Mesendoderm (in vitro differentiated cells): Measurements from ENCODE around the gene LCN6.

Experiments used
- DNase-seq: peaks from one replicate; pipeline ENCODE4 v3.0.0; 2013
- H2AK5ac ChIP-seq: 2 replicates; pipeline ENCODE4 v1.6.1; 2013; ENCODE audit warnings: low read length, inconsistent platforms
- H2BK120ac ChIP-seq: 2 replicates; pipeline ENCODE4 v1.6.1; 2013; ENCODE audit warnings: low read depth, mild to moderate bottlenecking, low read length, moderate library complexity, mixed read lengths
- H2BK15ac ChIP-seq: replicated peaks from 2 replicates; pipeline ENCODE4 v1.6.1; 2013; ENCODE audit warnings: low read depth, mild to moderate bottlenecking, moderate library complexity
- H2BK5ac ChIP-seq: 2 replicates; pipeline ENCODE4 v1.6.1; 2013; ENCODE audit warnings: low read length, inconsistent platforms
- H3K18ac ChIP-seq: 2 replicates; pipeline ENCODE4 v1.6.1; 2013; ENCODE audit warnings: mild to moderate bottlenecking, low read length, mixed read lengths
- H3K23ac ChIP-seq: one replicate; pipeline ENCODE4 v1.6.1; 2013; ENCODE audit warnings: low read length
- H3K27ac ChIP-seq: 2 replicates; pipeline ENCODE4 v1.5.1; 2013; ENCODE audit warnings: low read depth, mild to moderate bottlenecking, inconsistent platforms, low read length, moderate library complexity
- H3K27me3 ChIP-seq: 2 replicates; pipeline ENCODE4 v1.6.1; 2013; ENCODE audit warnings: low read length, control low read depth, mild to moderate bottlenecking, inconsistent platforms; ENCODE audit not compliant: insufficient read depth, poor library complexity
- H3K36me3 ChIP-seq: 2 replicates; pipeline ENCODE4 v1.6.1; 2013; ENCODE audit warnings: low read length, inconsistent platforms; ENCODE audit not compliant: control insufficient read depth, insufficient read depth
- H3K4ac ChIP-seq: one replicate; pipeline ENCODE4 v1.6.1; 2013; ENCODE audit warnings: low read depth, mild to moderate bottlenecking, low read length, moderate library complexity
- H3K4me1 ChIP-seq: 2 replicates; pipeline ENCODE4 v1.6.1; 2013; ENCODE audit warnings: low read depth, low read length, inconsistent platforms; ENCODE audit not compliant: control insufficient read depth
- H3K4me2 ChIP-seq: 2 replicates; pipeline ENCODE4 v1.6.1; 2013; ENCODE audit warnings: low read length
- H3K4me3 ChIP-seq: 2 replicates; pipeline ENCODE4 v1.5.1; 2013; ENCODE audit warnings: mild to moderate bottlenecking, low read length
- H3K56ac ChIP-seq: one replicate; pipeline ENCODE4 v1.6.1; 2013; ENCODE audit warnings: low read length
- H3K79me1 ChIP-seq: 2 replicates; pipeline ENCODE4 v1.6.1; 2013; ENCODE audit warnings: low read length, inconsistent platforms
- H3K79me2 ChIP-seq: 2 replicates; pipeline ENCODE4 v1.6.1; 2013; ENCODE audit warnings: mild to moderate bottlenecking, low read length; ENCODE audit not compliant: control insufficient read depth, insufficient read depth
- H3K9ac ChIP-seq: 2 replicates; pipeline ENCODE4 v1.6.1; 2013; ENCODE audit warnings: low read length, inconsistent platforms
- H4K5ac ChIP-seq: one replicate; pipeline ENCODE4 v1.6.1; 2013; ENCODE audit warnings: low read length
- H4K8ac ChIP-seq: one replicate; pipeline ENCODE4 v1.6.1; 2013; ENCODE audit warnings: low read depth, mild to moderate bottlenecking, control low read depth, low read length, moderate library complexity
- WGBS: extraction: QIAGEN DNeasy Blood & Tissue Kit; methylation state at CpG from one replicate; pipeline ENCODE4 v1.1.7; 2013; ENCODE audit warnings: low lambda C conversion rate, missing lambda C conversion rate; ENCODE audit not compliant: insufficient coverage; ENCODE audit errors: extremely low coverage; 5-methylcytosine and 5-hydroxymethylcytosine counted together

The LCN6 gene

GRCh38 chr9:136729926-136730325 is 18.4 kb downstream of the LCN6 start:
- Histone ChIP-seq H3K36me3 (peaks cover 9% of the 10 kb centered on the region), H2BK120ac (no peak overlapping the region), H4K8ac (no peak overlapping the region), H3K4me2 (no peak overlapping the region), H3K4me1 (peaks cover 6% of the 10 kb centered on the region), H3K79me2 (peaks cover 37% of the 10 kb centered on the region), H2BK5ac (no peak overlapping the region), H3K4ac (no peak overlapping the region), H3K23ac (no peak overlapping the region), H3K27me3 (no peaks in the 10 kb centered on the region), H3K9ac (no peak overlapping the region), H3K56ac (peak overlapping the region; percentile 25), H3K4me3 (no peak overlapping the region), H3K18ac (no peak overlapping the region), H2AK5ac (no peak overlapping the region), H3K27ac (no peak overlapping the region), H4K5ac (no peak overlapping the region), H2BK15ac (no peak overlapping the region), H3K79me1 (peaks cover 29% of the 10 kb centered on the region)
- DNase-seq = no peak
- WGBS = no CpG with 5 or more reads among the region's 8 CpGs

- no peak overlapping the region for H3K4ac ChIP-seq
- no peak overlapping the region for H2BK5ac ChIP-seq
- no peak overlapping the region for H3K23ac ChIP-seq
- H3K27me3 ChIP-seq = no peaks in the 10 kb centered on the region
- peak overlapping the region; percentile 56 for H2AK5ac ChIP-seq
- peak overlapping the region; percentile 90 for H3K56ac ChIP-seq
- no peak for DNase-seq
- H3K79me2 ChIP-seq = peaks cover 37% of the 10 kb centered on the region
- peaks cover 31% of the 10 kb centered on the region for H3K79me1 ChIP-seq
- no peak overlapping the region for H4K5ac ChIP-seq
- H2BK120ac ChIP-seq = no peak overlapping the region
- H3K4me3 ChIP-seq = no peak overlapping the region
- peaks cover 11% of the 10 kb centered on the region for H3K36me3 ChIP-seq
- no peak overlapping the region for H2BK15ac ChIP-seq
- H3K18ac ChIP-seq = no peak overlapping the region
- peaks cover 6% of the 10 kb centered on the region for H3K4me1 ChIP-seq
- H3K9ac ChIP-seq = peak overlapping the region; percentile 97
- no peak overlapping the region for H3K27ac ChIP-seq
- H4K8ac ChIP-seq = no peak overlapping the region
- no CpG with 5 or more reads among the region's 7 CpGs for WGBS
- H3K4me2 ChIP-seq = peak overlapping the region; percentile 47
Observed at GRCh38 chr9:136729144-136729543, 19.2 kb downstream of the LCN6 start.

GRCh38 chr9:136728548-136729123 is 19.7 kb downstream of the LCN6 start:
- H3K27ac ChIP-seq = no peak overlapping the region

GRCh38 chr9:136728080-136728547 is 20.2 kb downstream of the LCN6 start:
- Histone ChIP-seq H3K79me2 (peaks cover 37% of the 10 kb centered on the region), H2AK5ac (no peak overlapping the region), H3K36me3 (peaks cover 14% of the 10 kb centered on the region), H3K27me3 (no peaks in the 10 kb centered on the region), H3K4me3 (peak overlapping the region; percentile 100), H2BK15ac (no peak overlapping the region), H4K5ac (no peak overlapping the region), H3K18ac (peak overlapping the region; percentile 69), H3K9ac (peak overlapping the region; percentile 98), H3K4me2 (peak overlapping the region; percentile 47), H3K4me1 (peaks cover 6% of the 10 kb centered on the region), H4K8ac (no peak overlapping the region), H3K79me1 (peaks cover 31% of the 10 kb centered on the region), H3K23ac (peak overlapping the region; percentile 99), H3K4ac (peak overlapping the region; percentile 97), H2BK120ac (no peak overlapping the region), H3K56ac (peak overlapping the region; percentile 92), H3K27ac (no peak overlapping the region), H2BK5ac (no peak overlapping the region)
- WGBS = no CpG with 5 or more reads among the region's 66 CpGs
- DNase-seq = peak; percentile 88

More at GRCh38 chr9:136728548-136729123, 19.7 kb downstream of the LCN6 start:
- peaks cover 6% of the 10 kb centered on the region for H3K4me1 ChIP-seq
- peaks cover 31% of the 10 kb centered on the region for H3K79me1 ChIP-seq
- no peak overlapping the region for H2BK5ac ChIP-seq
- no peak overlapping the region for H2BK120ac ChIP-seq
- H3K79me2 ChIP-seq = peaks cover 37% of the 10 kb centered on the region
- H3K56ac ChIP-seq = peak overlapping the region; percentile 90
- peak; percentile 64 for DNase-seq
- H4K8ac ChIP-seq = no peak overlapping the region
- peak overlapping the region; percentile 99 for H3K23ac ChIP-seq
- peaks cover 14% of the 10 kb centered on the region for H3K36me3 ChIP-seq
- no peak overlapping the region for H2BK15ac ChIP-seq
- H3K27me3 ChIP-seq = no peaks in the 10 kb centered on the region
- peak overlapping the region; percentile 97 for H3K9ac ChIP-seq
- H4K5ac ChIP-seq = no peak overlapping the region
- peak overlapping the region; percentile 59 for H3K4me3 ChIP-seq
- H3K4ac ChIP-seq = peak overlapping the region; percentile 97
- H3K18ac ChIP-seq = peak overlapping the region; percentile 69
- H2AK5ac ChIP-seq = no peak overlapping the region
- H3K4me2 ChIP-seq = peak overlapping the region; percentile 47
- WGBS = no CpG with 5 or more reads among the region's 53 CpGs

GRCh38 chr9:136726631-136727191 is 21.6 kb downstream of the LCN6 start:
- H4K8ac ChIP-seq = no peak overlapping the region
- no peak overlapping the region for H2BK5ac ChIP-seq
- peak overlapping the region; percentile 98 for H3K9ac ChIP-seq
- no peaks in the 10 kb centered on the region for H3K27me3 ChIP-seq
- H3K4ac ChIP-seq = no peak overlapping the region
- H2BK120ac ChIP-seq = no peak overlapping the region
- peaks cover 14% of the 10 kb centered on the region for H3K36me3 ChIP-seq
- H3K27ac ChIP-seq = no peak overlapping the region
- H2AK5ac ChIP-seq = no peak overlapping the region
- DNase-seq = peak; percentile 78
- no peak overlapping the region for H4K5ac ChIP-seq
- no CpG with 5 or more reads among the region's 18 CpGs for WGBS
- no peak overlapping the region for H3K18ac ChIP-seq
- H3K23ac ChIP-seq = no peak overlapping the region
- H3K4me2 ChIP-seq = peak overlapping the region; percentile 48
- peak overlapping the region; percentile 100 for H3K4me3 ChIP-seq
- peaks cover 31% of the 10 kb centered on the region for H3K79me1 ChIP-seq
- H3K79me2 ChIP-seq = peaks cover 37% of the 10 kb centered on the region
- H3K4me1 ChIP-seq = peaks cover 6% of the 10 kb centered on the region
- H3K56ac ChIP-seq = peak overlapping the region; percentile 92
- H2BK15ac ChIP-seq = no peak overlapping the region
